Measurements from ENCODE around the gene SSNA1. TPM values are rescaled to one million over a fixed set of nuclear protein-coding genes. Genes with fewer than 3 reads are reported as not detected.

SSNA1 gene
- total RNA-seq, 1 donor from 2014 or later: 97.9 TPM

DNA sequence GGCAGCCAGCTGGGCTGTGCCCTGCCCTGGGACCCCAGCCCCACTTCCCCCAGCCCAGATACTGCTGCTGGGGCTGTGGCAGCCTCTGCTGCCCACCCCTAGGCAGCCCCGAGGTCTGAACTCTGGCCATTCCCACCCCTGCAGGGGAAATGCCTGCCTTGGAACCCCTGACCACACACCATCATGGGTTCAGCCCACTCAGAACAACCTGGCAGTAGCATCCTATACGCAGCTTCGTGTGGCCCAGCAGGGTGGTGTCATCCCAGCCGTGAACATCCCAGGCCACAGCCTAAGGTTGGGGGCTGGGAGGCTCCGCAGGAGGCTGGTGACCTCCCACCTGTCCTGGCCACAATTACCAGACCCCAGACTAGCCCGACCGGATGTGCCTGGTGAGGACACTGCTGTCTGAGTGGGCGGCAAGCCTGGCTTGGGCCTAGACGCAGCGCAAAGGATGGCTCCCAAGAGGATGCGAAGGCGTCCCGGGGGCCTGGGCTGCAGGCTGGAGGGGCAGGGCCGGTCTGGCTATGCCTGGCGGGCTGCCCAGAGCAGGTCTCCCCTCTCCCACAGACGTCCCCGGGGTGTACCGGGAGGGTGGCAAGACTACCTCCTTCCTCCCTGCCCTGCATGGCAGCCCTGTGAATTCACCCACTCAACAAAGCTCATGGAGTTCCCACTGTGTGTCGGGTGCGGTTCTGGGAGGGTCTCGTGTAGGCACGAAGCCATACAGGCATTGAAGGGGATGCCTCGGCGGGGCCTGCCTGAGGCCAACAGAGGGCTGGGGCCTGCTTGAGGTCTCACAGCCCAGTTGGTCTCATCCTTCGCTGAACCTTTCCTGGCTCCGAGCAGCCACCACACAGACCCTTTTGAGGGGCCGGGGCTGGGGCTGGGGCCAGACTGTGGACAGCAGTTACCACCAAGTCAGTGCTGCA is 40.8 kb downstream of the SSNA1 start:
- DNase-seq (ENCODE audit: low read depth): no peak
- Histone ChIP-seq H3K27me3 (ENCODE audit: control insufficient read depth, insufficient read depth, low read length) (peaks cover 2% of the 10 kb centered on the region), H3K36me3 (ENCODE audit: control insufficient read depth, insufficient read depth, low read length) (no peaks in the 10 kb centered on the region), H3K4me3 (ENCODE audit: low read depth, low read length) (no peak overlapping the region)
- no peak for FAIRE-seq
- TF ChIP-seq, protein P1, sequence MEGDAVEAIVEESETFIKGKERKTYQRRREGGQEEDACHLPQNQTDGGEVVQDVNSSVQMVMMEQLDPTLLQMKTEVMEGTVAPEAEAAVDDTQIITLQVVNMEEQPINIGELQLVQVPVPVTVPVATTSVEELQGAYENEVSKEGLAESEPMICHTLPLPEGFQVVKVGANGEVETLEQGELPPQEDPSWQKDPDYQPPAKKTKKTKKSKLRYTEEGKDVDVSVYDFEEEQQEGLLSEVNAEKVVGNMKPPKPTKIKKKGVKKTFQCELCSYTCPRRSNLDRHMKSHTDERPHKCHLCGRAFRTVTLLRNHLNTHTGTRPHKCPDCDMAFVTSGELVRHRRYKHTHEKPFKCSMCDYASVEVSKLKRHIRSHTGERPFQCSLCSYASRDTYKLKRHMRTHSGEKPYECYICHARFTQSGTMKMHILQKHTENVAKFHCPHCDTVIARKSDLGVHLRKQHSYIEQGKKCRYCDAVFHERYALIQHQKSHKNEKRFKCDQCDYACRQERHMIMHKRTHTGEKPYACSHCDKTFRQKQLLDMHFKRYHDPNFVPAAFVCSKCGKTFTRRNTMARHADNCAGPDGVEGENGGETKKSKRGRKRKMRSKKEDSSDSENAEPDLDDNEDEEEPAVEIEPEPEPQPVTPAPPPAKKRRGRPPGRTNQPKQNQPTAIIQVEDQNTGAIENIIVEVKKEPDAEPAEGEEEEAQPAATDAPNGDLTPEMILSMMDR (IDR thresholded peaks at IDR 0.05; ENCODE audit: insufficient read depth, low read length, severe bottlenecking): no peak

DNA sequence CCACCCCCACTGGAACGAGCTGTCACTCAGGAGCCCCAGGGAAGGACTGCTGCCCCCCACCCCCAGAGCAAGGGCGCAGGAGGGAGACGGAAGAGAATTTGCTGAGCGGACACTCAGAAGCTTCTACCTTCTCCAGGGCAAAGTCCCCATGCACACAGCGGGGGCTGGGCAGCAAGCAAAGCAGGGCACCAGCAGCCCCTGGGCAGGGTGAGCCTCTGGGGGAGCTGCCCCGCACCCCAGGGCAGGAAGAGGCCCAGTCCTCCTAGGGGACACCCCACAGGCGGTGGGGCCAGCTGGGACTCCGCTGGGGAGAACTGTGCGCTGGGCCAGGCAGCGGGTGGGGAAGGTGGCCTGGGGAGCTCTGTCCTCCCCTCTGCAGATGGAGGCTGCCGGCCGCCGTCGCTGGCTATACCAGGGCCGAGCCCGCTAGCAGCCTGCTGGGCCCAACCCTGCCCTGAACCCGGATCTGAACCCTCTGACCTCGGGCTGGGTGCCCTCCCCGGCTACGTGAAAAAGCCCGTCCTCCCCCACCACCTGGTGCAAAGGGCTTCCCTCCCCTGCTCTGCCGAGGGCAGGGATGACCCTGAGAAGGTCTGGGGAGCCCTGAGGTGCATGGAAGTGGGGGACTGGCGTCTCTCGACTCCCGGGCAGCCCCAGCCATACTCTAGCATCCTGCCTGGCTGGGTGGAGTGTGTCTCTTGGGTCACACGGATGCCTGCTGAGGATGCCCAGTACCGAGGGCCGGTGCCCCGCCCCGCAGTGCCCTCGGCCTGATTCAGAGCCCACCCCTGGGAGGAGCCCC is 41.6 kb downstream of the SSNA1 start:
- Histone ChIP-seq H3K36me3 (ENCODE audit: control insufficient read depth, insufficient read depth, low read length) (no peaks in the 10 kb centered on the region), H3K27me3 (ENCODE audit: control insufficient read depth, insufficient read depth, low read length) (peaks cover 2% of the 10 kb centered on the region), H3K4me3 (ENCODE audit: low read depth, low read length) (no peak overlapping the region)
- FAIRE-seq (no peak), DNase-seq (ENCODE audit: low read depth) (no peak)
- TF ChIP-seq, protein P1 (IDR thresholded peaks at IDR 0.05; ENCODE audit: insufficient read depth, low read length, severe bottlenecking): no peak

DNA sequence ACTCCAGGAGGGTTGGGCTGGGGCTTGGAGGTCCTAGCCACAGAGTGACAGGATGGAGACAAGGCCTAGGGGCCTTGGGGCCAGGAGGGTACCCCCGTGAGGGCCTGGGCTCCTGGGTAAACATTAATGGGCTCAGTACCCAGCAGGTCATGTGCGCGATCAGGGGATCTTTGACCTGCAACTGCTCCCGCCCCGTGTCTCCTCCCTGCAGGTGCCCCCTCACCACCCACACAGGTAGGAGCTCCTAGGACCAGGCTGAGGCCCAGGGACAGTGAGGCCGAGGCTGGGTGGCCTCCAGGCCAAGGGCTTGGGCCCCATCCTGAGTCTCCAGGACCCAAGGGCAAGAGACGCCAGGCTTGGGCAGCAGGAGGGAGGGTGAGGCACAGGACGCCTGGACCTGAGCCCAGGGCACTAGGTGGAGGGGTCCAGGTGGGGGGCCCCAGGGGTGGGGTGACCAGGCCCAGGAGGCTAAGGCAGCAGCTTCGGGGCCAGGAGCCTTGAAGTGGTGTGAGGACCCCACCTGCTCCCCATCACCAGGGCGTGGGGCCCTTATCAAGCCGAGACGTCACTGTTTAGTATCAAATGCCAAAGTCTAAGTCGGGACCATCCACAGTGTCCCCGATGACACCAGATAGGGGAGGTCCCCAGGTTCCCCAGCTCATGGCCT is 42.4 kb downstream of the SSNA1 start, which contains the start of gene SLC34A3:
Gene SLC34A3, plus strand, starts transcription at position 197 of the 667 bp plus-strand sequence. CDS start 802 bp downstream, outside the sequence.
- FAIRE-seq (no peak), DNase-seq (ENCODE audit: low read depth) (no peak)
- H3K27me3 ChIP-seq (ENCODE audit: control insufficient read depth, insufficient read depth, low read length): peaks cover 2% of the 10 kb centered on the region
- TF ChIP-seq, protein P1 (IDR thresholded peaks at IDR 0.05; ENCODE audit: insufficient read depth, low read length, severe bottlenecking): no peak
- no peak within 1 kb of the TSS for H3K4me3 ChIP-seq (ENCODE audit: low read depth, low read length)
- no peaks in the 10 kb centered on the region for H3K36me3 ChIP-seq (ENCODE audit: control insufficient read depth, insufficient read depth, low read length)

- DNase-seq (ENCODE audit: low read depth): no peak
- TF ChIP-seq, protein P1 (IDR thresholded peaks at IDR 0.05; ENCODE audit: insufficient read depth, low read length, severe bottlenecking): no peak
- no peak for FAIRE-seq
- Histone ChIP-seq H3K36me3 (ENCODE audit: control insufficient read depth, insufficient read depth, low read length) (no peaks in the 10 kb centered on the region), H3K27me3 (ENCODE audit: control insufficient read depth, insufficient read depth, low read length) (peaks cover 2% of the 10 kb centered on the region), H3K4me3 (ENCODE audit: low read depth, low read length) (no peak overlapping the region)
These were observed 43.0 kb downstream of the SSNA1 start for GRCh38 chr9:137231372-137232039.

DNA sequence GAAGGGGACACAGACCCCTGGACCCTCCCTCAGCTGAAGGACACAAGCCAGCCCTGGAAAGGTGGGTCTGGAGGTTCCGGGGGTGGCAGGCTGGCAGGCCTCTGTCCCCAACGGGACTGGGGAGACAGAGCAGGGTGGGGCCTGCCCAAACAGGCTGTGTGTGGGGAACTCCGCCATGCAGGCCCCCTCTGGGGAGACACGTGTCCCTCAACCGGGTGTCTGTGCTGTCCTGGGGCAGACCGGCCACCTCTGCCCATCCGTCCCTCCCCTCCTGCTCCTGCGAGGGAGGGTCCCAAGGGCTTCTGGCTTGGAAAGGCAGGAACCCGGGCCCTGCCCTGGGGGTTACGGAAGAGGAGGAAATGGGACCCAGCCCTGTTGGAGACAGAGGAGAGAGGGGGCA is 43.6 kb downstream of the SSNA1 start:
- TF ChIP-seq, protein P1 (IDR thresholded peaks at IDR 0.05; ENCODE audit: insufficient read depth, low read length, severe bottlenecking): no peak
- Histone ChIP-seq H3K4me3 (ENCODE audit: low read depth, low read length) (no peak overlapping the region), H3K36me3 (ENCODE audit: control insufficient read depth, insufficient read depth, low read length) (no peaks in the 10 kb centered on the region), H3K27me3 (ENCODE audit: control insufficient read depth, insufficient read depth, low read length) (peaks cover 2% of the 10 kb centered on the region)
- FAIRE-seq (no peak), DNase-seq (ENCODE audit: low read depth) (no peak)
